ENCODE measurements around the gene ST8SIA2.

Gene ST8SIA2

GRCh38 chr15:92393071-92393979 lies at the start of gene ST8SIA2:
Gene ST8SIA2 (plus strand): TSS chr15:92393881. CDS start chr15:92394065, 184 bp downstream.
- POLR2A ChIA-PET = interaction anchor here (0.6 to 1.2 kb wide), 2 partner anchors 9 to 23 kb away, joined by 3 to 4 read pairs; no protein-coding TSS in a partner anchor
- H3K9me3 ChIP-seq (ENCODE audit: control insufficient read depth, insufficient read depth, low read depth, low read length) = no peaks in the 10 kb centered on the region
- CTCF ChIA-PET = interaction anchor here (0.6 to 1.3 kb wide), 7 partner anchors 8 to 417 kb away, joined by 3 to 4 read pairs (median 3); no protein-coding TSS in a partner anchor
- H3K4me3 ChIP-seq (ENCODE audit: low read depth, low read length) = peak within 1 kb of the TSS; percentile 52
- no peaks in the 10 kb centered on the region for H3K36me3 ChIP-seq (ENCODE audit: control insufficient read depth in 2 of 2, insufficient read depth in 1 of 2, low read length in 2 of 2)
- TF ChIP-seq SP2 (tag by site-specific recombination; IDR thresholded peaks at IDR 0.05) (peak; percentile 30; the same call in 1 of the 2 replicates), KLF1 (tag by site-specific recombination; IDR thresholded peaks at IDR 0.05) (peak; percentile 68), KLF17 (tag by site-specific recombination; IDR thresholded peaks at IDR 0.05) (no peak), SP3 (tag by site-specific recombination; IDR thresholded peaks at IDR 0.05) (0 out of 2 replicates have a peak, but pooled peaks have one; percentile 16), MZF1 (tag by site-specific recombination; IDR thresholded peaks at IDR 0.05; ENCODE audit: borderline replicate concordance) (no peak), ZNF600 (tag by site-specific recombination; IDR thresholded peaks at IDR 0.05) (peak; percentile 89), ZNF341 (tag by site-specific recombination; IDR thresholded peaks at IDR 0.05; ENCODE audit: low read depth) (peak; percentile 7; the same call in 1 of the 2 replicates), CTCF (tag by site-specific recombination; IDR thresholded peaks at IDR 0.05) (peak; percentile 45; the same call in 1 of the 2 replicates), ZNF132 (tag by site-specific recombination; IDR thresholded peaks at IDR 0.05; ENCODE audit: borderline replicate concordance) (no peak), WT1 (tag by site-specific recombination; IDR thresholded peaks at IDR 0.05) (peak; percentile 50), ZSCAN16 (tag by site-specific recombination; IDR thresholded peaks at IDR 0.05) (no peak), ZNF830 (tag by site-specific recombination; IDR thresholded peaks at IDR 0.05; ENCODE audit: low read depth) (no peak), ZFHX2 (tag by site-specific recombination; conservative IDR thresholded peaks at IDR 0.05) (peak; percentile 34; the same call in 1 of the 2 replicates), ZNF202 (tag by site-specific recombination; IDR thresholded peaks at IDR 0.05; ENCODE audit: borderline replicate concordance) (no peak), ZNF214 (tag by site-specific recombination; IDR thresholded peaks at IDR 0.05; ENCODE audit: borderline replicate concordance) (no peak), ZBTB8A (tag by site-specific recombination; IDR thresholded peaks at IDR 0.05) (peak; percentile 61), ZBTB20 (tag by site-specific recombination; IDR thresholded peaks at IDR 0.05) (peak; percentile 27; the same call in 1 of the 2 replicates), KLF16 (tag by site-specific recombination; IDR thresholded peaks at IDR 0.05) (0 out of 2 replicates have a peak, but pooled peaks have one; percentile 12), ZNF777 (tag by site-specific recombination; IDR thresholded peaks at IDR 0.05; ENCODE audit: borderline replicate concordance) (0 out of 2 replicates have a peak, but pooled peaks have one; percentile 76), ZBTB26 (tag by site-specific recombination; optimal IDR thresholded peaks at IDR 0.05) (peak; percentile 83), GLIS2 (tag by site-specific recombination; IDR thresholded peaks at IDR 0.05) (peak; percentile 53), HOXC10 (CRISPR knock-in tag; IDR thresholded peaks at IDR 0.05) (0 out of 2 replicates have a peak, but pooled peaks have one; percentile 65), ZFP3 (tag by site-specific recombination; IDR thresholded peaks at IDR 0.05; ENCODE audit: low read depth) (no peak), ZNF10 (tag by site-specific recombination; IDR thresholded peaks at IDR 0.05) (0 out of 2 replicates have a peak, but pooled peaks have one; percentile 13)
- peaks cover 3% of the 10 kb centered on the region; the same call in 1 of the 2 replicates for H3K4me1 ChIP-seq (ENCODE audit: control insufficient read depth, insufficient read depth, low read length)
- peak within 1 kb of the TSS; percentile 43; the same call in 1 of the 2 replicates for H3K27ac ChIP-seq (ENCODE audit: extremely low read depth, low read depth, low read length)
